Amniotic stem cell (primary cell): ENCODE results near the gene CSNK1G2.

Source experiments
- DNase-seq: peaks from one replicate; lab custom pipeline; 2025; lab: John Stamatoyannopoulos, UW

Gene CSNK1G2

GRCh38 chr19:1918975-1919374 is 22.0 kb upstream of the CSNK1G2 start:
- no peak for DNase-seq

DNA sequence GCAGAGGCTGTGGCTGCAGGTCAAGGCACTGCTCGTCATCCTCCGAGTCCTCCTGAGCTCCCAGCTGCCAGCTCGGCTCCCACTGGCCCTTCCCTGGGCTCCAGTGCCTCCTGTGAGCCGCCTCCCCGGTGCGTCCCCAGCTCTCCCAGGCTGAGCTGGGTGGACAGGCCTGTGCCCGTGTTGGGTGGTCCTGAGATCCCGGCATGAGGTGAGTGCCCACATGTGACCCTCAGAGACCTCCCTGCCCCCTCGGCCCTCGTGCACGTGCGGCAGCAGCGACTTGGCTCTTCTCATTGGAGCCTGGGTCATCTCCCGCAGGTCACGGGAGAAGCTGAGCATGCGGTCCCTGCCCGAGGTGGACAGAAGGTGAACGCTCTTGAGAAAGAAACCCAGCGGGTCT is 20.3 kb upstream of the CSNK1G2 start:
- no peak for DNase-seq

DNA sequence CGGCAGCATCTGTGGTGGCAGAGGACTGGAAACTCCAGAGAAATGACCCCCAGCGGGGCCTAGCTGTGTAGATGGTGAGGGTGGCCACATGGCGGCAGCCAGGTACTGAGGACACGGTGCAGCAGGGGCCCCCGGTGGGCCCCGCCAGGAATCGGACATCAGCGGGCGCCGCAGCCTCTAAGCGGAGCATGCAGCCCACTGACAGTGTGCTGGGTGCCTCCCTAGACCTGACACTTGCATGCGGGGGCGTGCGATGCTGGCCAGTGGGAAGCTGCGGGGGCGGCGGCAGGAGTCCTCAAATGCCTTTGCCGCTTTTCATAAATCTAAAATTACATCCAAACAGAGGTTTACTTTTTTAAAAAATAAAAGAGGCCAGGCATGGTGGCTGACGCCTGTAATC is 19.6 kb upstream of the CSNK1G2 start:
- no peak for DNase-seq

DNA sequence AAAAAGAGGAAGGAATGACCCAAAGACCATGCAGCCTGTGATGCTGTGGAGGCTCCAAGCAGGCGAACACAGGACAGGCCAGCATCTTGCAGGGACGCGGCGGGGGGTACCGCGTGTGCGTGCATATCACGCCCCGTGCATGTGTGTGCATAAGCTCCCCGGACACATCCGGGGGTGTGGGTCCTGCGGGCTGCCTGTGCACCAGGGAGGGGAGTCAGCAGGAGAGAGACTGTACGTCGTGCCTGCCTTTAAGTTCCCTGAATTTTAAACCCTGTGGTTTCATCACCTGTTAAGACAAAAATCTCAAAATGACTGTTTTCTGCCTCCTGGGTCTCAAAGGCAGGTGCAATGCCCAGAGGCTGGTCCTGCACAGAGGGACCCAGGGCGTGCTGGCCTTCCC is 19.1 kb upstream of the CSNK1G2 start:
- no peak for DNase-seq

DNA sequence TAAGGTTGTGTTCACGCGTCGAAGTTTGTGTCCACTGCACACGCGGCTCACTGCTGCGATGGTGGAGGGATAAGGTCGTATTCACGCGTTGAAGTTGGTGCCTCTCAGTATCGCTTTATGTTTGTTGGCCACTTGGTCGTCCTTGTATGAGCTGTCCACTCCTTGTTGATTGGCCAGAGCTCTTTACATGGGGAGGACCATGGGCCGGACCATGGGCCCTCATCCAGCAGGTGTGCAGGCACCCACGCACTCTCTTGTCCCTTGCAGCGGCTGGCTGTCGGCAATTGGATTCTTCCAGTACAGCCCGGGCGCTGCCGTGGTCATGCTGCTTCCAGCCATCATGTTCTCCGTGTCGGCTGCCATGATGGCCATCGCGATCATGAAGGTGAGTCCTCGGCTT is 18.2 kb upstream of the CSNK1G2 start:
- DNase-seq: no peak

- DNase-seq: no peak
These were observed 17.7 kb upstream of the CSNK1G2 start for GRCh38 chr19:1923319-1923718.

- DNase-seq: no peak
These were observed 16.5 kb upstream of the CSNK1G2 start for GRCh38 chr19:1924320-1924961.

DNA sequence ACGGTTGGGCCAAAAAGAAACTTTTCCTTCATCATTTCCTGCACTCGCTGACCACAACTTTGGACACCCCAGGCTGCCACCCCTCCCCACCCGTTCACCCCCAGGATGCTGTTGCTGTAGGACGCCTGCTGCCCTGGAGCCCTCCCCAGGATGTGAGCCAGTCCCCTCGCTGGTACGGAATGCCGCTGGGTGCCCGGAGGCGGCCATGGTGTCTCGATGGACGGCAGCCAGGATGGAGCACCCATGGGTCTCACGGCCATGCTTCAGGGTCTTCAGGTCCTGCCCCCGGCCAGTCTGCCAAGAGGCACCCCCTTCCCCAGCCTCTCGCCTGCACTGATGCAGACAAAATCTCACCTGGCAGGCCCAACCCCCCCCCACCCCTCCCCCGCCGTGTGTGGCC is 15.4 kb upstream of the CSNK1G2 start:
- DNase-seq: no peak

DNA sequence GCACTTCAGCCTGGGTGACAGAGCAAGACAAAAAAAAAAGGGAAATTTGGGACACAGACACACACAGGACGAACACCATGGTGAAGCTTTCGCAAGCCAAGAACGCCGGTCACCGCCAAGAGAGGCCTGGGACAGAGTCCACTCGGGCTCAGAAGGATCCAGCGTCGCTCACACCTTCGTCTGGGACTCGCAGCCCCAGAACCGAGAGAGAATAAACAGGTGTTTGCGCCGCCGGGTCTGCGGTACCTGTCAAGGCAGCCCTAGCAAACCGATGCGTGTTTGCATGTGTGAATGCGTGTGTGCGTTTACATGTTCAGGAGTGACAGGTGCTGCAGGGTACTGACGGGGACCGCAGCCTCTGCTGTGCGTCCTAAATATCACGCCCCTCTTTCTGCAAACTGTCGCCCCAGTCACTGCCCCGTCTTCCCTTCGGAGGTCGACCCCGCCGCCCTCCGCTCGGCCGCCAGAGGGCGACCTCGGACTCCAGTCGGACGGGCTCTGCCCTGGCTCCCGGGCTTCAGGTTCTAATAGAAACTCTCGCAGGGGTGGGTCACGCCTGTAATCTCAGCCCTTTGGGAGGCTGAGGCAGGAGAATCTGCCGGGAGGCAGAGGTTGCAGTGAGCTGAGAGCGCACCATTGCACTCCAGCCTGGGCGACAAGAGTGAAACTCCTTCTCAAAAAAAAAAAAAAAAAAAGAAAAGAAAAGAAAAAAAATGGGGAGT is 11.8 kb upstream of the CSNK1G2 start:
- DNase-seq: peak; percentile 37

GRCh38 chr19:1931445-1931844 is 9.5 kb upstream of the CSNK1G2 start:
- no peak for DNase-seq

- no peak for DNase-seq
These were observed 8.6 kb upstream of the CSNK1G2 start for GRCh38 chr19:1932395-1932794.

GRCh38 chr19:1933244-1933643 is 7.7 kb upstream of the CSNK1G2 start:
- no peak for DNase-seq

DNA sequence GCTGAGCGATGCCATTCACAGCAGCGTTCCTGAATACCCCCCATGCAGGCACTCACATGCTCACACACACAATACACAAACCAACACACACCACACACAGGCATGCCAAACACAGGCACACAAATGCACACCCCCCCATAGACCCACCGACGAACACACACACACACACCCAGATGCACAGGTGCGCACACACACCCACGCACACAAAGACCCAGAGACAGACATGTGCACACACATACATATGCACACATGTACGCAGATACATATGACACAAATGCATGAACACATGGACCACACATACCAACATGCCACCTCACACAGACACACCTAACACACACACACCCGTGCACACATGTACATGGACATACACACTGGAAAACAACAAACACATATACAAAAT is 7.0 kb upstream of the CSNK1G2 start:
- DNase-seq: no peak

DNA sequence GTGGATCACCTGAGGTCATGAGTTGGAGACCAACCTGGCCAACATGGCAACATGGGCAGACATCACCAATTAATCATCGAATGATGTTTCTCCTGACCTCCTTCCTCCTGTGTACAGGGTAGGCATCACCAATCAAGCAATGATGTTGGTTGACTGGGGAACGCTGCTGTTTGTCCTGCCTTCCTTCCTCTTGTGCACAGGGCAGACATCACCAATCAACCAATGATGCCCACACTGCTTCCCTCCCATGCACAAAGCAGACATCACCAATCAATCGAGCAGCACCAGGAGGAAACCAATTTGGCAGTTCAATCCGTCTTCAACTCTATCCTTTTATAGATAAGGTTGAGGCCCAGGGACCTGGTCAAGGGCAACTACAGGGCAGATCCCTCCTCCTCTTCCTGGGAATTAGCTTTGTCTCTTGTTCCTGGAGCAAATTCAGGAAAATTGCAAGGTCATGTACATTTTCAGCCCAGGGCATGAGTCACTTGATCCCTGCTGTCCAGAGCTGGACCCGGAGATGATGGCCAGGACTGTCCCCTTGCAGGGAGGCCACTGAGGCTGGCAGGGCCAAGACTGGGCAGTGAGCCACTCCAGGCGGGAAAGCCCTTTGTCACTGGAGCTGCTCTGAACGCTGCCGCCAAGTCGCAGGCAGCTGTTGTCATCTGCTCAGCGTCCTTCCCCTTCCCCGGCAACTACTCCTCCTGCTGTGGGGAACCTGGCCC is 5.3 kb upstream of the CSNK1G2 start:
- no peak for DNase-seq

DNA sequence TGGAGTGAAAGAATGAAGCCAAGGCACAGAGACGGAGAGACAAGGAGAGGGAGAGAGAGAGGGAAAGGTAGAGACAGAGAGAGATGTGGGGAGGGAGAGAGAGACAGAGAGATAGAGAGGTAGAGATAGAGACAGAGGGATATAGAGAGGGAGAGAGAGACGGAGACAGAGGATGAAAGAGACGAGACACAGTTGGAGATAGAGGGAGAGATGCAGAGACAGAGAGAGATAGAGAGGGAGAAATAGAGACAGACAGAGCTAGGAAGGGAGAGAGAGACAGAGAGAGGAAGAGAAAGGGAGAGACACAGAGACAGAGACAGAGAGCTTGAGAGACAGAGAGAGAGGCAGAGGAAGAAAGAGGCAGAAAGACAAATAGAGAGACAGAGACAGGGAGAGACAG is 4.5 kb upstream of the CSNK1G2 start:
- DNase-seq: no peak

DNA sequence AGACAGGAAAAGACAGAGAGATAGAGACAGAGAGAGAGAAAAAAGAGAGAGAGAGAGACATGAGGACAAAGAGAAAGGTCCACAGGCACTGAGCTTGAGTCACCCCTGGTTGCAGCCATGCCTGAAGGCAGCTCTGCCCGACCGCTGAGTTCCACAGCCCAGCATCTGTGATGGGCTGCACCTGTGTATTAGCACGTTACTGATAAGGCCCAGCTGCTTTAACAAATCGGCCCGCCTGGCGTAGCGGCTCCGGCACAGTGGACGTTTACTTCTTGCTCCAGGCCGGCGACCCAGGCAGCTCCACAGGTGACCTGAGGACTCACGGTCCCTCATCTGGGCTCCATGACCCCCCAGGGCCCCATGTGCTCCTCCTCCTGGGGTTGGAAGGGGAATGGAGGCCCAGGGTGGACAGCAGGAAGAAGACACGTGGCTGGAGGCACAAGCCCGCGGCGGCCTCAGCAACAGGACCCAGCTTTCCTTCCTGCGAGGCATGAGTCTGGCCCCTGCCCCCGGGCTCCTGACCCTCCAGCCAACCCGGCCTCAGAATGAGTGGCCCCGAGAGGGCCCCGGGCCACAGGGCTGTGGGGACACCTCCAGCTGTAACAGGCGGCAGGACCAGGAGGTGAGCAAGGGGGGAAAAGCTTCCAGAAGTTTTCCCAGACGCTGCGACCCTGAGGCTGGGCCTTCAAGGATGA is 3.9 kb upstream of the CSNK1G2 start:
- no peak for DNase-seq

- no peak for DNase-seq
These were observed 2.9 kb upstream of the CSNK1G2 start for GRCh38 chr19:1938071-1938470.

DNA sequence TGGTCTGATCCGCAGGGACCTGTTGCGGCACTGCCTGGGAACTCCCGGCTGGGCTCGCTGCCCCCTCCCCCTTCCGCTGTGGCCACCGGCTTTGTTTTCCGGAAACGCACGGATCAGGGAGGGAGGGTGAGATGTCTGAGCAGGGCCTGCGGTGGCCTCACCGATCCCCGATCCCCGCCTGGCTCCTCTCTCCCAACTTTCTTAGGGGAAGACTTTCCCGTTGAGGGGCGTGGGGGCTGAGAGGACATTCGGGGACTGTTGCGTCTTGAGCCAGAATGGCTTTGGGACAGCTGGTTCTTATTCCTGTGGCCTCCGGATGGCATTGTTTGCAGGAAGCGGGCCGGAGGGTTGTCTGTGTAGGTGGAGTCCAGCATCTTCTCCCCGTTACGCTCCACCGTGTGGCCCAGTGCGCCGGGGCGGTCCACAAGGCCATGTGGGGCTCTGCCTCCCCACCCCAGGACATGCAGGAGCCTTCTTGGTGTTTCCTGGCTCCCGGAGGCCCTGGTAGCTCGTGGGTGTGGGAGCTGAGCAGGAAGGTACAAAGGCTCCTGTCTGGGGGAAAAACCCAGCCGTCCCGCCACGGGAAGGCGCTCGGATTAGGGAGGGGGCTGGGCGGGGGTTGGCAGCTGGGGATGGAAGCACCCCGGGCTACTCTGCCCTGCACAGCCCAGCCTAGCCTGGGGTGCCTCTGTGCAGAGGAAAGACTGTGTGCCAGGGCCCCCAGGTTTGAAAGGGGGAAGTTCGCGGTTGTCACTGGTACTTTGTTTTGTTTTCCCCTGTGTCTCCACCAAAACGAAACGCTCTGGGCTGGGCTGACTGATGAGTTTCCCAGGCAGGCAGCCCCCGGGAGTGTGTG is 1.3 kb downstream of the CSNK1G2 start:
- peak; percentile 50 for DNase-seq

DNA sequence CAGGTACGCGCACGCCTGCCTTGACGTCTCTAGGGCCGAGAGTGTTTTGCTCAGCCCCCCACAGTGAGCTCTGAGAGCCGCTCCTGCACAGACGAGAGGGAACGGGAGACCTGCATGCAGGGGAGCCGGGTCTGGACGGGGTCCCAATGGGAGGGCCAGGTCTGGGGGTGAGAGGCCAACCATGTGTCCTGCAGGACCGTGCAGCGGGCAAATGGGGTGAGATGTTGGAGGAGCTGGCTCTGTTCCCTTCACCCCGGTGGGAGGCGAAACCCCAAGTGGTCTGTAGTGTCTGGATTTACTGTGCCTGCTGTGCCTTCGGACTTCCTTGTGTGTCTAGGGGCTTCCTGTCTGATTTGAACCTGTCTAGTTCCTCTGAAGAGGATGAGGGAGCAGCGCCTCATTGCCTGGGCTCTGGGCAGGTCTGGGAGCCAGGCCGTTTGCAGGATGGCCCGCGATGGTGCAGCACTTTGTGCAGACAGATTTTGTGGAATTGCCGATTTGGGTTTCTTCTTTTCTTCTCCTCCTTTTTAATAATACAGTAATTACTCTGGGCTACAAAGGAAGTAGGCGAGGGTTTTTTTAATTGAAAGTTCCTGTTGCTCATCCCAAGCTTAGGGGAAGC is 2.1 kb downstream of the CSNK1G2 start:
- DNase-seq: no peak

DNA sequence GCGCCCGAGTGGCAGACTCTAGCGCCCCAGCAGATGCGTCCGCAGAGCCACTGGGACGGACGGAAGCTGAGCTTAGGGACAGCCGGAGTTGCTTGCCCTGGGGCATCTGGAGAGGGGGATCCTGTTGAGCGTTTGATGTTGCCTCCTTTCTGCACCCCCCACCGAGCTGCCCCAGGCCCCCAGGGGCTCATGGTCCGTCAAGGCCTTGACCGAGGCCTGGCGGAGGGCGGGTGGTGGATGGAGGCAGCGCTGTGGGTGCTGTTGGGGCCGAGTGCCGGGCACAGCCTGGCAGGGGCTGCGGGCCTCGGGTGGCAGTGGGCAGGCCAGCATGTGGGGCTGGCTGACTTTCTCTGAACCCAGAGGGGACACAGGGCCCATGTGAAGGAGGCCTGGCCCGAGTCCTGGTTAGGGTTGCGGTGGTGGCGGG is 2.7 kb downstream of the CSNK1G2 start:
- DNase-seq: no peak
